Hematopoietic multipotent progenitor cell treated with erythropoietin and hydrocortisone succinate and interleukin-3 and kit ligand, for 4 days (in vitro differentiated cells): ENCODE results near the gene CCR7.

ENCODE experiments used
- DNase-seq: peaks from one replicate; pipeline ENCODE4 v3.0.0-alpha.2; 2015

CCR7 gene

GRCh38 chr17:40561294-40561870, 3.9 kb downstream of the CCR7 start:
- DNase-seq, result no peak

GRCh38 chr17:40560592-40561293, 4.5 kb downstream of the CCR7 start:
- peak; percentile 78 for DNase-seq

DNA sequence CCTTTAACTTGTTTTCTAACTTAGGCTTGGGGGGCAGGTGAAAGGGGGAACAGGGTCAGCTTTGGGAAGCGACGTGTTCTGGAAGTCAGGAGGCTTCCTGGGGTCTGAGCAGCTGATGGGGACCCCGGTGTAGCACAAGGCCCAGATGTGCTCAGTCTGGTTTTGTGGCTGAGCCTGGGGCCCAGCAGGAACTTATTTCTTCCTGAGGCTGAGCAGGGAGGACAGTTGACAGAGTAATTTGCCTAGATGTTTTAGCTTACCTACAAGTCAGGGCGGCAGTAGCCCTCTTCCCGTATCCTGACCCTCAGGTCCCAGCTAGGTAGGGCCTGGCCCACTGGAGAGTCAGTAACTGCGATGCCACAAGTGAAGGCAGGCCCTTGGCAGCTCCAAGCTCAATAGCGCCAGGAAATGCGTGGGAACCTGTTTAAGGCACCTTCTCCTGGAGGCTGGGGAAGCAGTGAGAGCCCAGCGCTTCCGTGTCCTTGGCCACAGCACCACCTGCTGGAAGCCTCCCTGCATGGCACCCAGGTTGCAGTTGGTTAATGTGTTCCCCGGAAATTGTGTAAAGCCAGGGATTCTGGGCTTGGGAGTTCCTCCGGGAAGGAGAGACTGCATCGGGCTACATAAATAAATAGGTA, 5.2 kb downstream of the CCR7 start:
- peak; percentile 90 for DNase-seq

DNA sequence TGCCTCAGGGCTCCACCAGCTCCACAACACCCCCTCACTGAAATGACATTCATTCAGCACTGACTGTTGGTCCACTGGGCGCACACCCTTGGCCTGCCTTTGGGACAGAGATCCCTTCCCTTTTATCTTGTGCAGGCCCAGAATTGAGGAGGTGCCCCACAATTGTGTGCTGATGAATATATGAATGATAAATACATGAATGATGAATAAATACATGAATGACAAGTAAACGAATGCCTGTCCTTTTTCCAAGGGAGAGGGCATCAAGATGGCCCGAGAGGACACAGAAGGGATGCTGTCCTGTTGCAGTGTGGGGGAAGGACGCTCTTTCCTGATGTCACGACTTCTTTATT, 5.7 kb downstream of the CCR7 start:
- DNase-seq, result no peak

DNA sequence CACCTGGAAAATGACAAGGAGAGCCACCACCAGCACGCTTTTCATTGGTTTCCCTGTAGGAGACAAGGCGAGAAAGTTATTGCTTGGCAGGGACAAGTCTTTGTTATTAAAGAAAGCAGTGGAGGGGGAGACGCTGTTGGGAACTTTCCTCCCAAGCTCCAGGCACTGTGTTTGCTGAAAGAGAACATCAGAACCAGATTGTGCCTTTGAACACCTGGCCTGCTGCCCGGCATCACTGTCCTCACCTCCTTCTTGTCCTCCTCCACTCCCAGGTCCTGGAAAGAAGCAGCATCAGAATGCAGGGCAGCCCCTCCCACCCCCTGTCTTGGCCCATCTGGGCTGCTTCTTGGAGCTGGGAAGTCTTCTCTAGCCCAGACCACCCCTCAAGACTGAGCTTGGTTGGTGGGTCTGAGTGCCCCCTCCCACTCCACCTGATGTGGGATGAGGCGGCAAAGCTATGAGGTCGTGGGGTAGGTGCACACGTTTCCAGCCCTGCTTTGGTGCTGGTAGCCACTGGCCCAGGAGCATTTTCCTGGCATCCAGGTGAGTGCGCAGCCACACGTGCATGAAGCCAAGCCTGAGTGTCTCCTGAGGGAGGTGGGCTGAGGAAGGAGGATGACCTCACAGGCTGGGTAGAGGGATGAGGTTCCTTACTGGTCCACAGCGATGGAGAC, 6.2 kb downstream of the CCR7 start:
- no peak for DNase-seq

GRCh38 chr17:40558300-40558889, 6.9 kb downstream of the CCR7 start:
- no peak for DNase-seq

- DNase-seq, result peak; percentile 32
Observed at GRCh38 chr17:40557531-40558299, 7.6 kb downstream of the CCR7 start.

DNA sequence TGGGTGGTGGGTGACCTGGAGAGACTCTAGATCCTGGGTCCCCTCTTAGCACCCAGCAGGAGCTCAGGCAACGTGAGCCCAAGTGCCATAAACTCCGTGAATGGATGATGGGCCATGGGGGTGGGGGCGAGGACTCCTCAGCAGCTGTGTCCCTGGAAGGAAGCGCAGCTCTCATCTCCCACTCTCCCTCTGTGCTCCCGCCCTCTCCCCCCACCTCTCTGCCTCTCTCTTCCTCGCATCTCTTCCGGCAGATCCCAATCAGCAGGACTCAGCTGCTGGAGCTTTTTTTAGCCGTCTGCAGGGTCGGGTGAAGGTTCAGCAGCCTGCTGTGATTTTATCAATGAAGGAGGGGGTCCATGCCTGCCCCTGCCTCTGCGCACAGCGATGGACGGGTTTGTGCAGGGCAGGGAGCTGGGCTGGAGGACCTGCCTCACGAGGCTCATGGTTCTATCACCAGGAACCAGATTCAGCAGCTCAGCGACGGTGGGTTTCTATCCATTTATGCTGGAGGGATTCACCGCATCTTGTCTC, 8.3 kb downstream of the CCR7 start:
- DNase-seq, result peak; percentile 70

- no peak for DNase-seq
Observed at GRCh38 chr17:40556198-40556661, 9.0 kb downstream of the CCR7 start.

- no peak for DNase-seq
Observed at GRCh38 chr17:40555296-40556190, 9.7 kb downstream of the CCR7 start.

DNA sequence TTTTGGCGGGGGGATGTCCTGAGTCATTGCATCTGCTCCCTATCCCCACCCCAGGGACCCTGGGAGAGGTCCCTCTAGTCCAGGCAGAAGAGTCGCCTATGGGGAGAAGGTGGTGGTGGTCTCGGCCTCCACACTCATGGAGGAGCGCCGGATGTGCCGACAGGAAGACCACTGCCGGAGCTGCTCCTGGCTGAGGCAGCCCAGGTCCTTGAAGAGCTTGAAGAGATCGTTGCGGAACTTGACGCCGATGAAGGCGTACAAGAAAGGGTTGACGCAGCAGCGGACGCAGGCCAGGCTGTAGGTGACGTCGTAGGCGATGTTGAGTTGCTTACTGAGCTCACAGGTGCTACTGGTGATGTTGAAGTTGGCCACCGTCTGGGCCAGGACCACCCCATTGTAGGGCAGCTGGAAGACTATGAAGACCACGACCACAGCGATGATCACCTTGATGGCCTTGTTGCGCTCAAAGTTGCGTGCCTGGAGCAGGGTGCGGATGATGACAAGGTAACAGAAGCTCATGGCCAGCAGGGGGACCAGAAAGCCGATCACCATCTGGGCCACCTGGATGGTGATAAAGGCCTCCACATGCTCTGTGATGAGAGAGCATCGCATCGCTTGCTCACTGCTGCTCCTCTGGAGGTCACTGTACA, 10.5 kb downstream of the CCR7 start:
- DNase-seq, result no peak

GRCh38 chr17:40553694-40554534, 11.4 kb downstream of the CCR7 start:
- peak; percentile 55 for DNase-seq

- DNase-seq, result no peak
Observed at GRCh38 chr17:40552806-40553693, 12.2 kb downstream of the CCR7 start.

- DNase-seq, result no peak
Observed at GRCh38 chr17:40551879-40552768, 13.1 kb downstream of the CCR7 start.

- DNase-seq, result no peak
Observed at GRCh38 chr17:40551091-40551878, 14.0 kb downstream of the CCR7 start.

GRCh38 chr17:40550608-40551007, 14.7 kb downstream of the CCR7 start:
- DNase-seq, result no peak
